NK-92 treated with Interleukin-12 subunit alpha and Interleukin-12 subunit beta, amount 100 ng/mL, for 24 hours (cell line): ENCODE results near the gene C3.
"Not testable (repeated sequence)": the region's sequence is repeated elsewhere in the genome, so short reads cannot be mapped to it uniquely, and the experiment has no call there.

ENCODE experiments used
- DNase-seq: peaks from one replicate; lab custom pipeline; 2025; lab: John Stamatoyannopoulos, UW

The C3 gene

DNA sequence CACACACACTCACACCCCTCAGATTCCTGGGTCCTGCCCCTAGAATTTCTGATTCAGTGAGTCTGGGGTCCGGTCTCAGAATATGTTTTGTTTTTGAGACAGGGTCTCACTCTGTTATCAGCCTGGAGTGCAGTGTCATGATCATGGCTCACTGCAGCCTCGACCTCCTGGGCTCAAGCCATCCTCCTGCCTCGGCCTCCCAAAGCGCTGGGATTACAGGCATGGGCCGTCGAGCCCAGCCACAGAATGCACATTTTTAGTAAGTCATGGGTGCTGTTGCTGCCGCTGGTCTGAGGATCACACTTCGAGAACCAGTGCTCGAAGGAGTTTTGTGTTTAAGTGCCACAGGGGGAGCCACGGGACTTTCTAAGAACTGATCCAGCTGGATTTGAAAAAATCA, 28.4 kb downstream of the C3 start:
- no peak for DNase-seq

- DNase-seq, result no peak
These were observed 29.1 kb downstream of the C3 start for GRCh38 chr19:6691342-6691741.

DNA sequence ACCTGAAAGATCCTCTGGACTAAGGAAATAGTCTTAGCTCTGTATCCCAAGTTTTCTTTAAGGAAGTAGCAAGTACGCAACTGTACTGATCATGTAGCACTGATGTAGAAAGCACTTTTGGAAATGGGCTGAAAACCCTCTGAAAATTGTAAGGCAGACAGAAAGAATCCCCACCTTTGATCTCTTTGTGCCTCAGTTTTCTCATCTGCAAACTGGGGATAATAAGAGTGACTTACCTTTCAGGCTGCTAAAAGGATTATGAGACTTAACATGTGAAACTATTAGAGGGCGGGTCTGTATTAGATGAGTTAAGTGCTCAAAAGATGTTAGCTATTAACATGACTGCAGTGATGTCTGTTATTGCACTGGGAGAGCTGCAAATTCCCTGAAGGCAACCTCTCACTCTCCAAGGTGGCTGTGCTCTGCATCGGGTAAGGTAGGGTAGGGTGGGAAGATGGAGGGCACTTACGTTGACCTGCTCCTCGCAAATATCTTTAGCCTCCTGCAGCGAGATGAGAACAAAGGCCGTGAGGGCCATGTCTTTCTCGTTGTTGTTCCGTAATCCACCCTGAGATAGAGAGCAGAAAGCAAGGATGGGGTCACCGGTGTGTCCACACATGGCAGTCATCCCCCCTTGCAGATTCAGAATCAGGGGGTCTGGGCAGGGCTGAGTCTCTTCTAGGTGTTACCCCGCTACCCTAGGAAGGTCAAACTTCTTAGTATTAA, 30.1 kb downstream of the C3 start:
- no peak for DNase-seq

DNA sequence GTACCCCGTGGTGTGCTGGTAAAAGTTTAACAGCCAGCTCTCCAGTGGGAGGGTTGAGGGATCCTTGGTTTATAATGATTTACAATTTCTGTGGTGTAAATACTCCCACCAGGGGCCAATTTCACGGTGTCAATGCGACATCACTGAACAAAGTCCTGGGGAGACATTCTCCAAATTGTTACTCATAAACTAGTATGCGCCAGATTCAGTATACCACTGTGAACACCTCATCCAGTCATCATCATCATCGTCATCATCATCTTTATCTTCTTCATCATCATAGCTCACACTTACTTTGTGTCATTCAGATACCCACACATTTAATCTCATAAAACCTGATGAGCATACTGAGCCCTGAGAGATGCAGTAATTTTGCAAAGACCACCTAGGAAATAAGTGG, 33.3 kb downstream of the C3 start:
- no peak for DNase-seq

GRCh38 chr19:6686628-6686975, 33.8 kb downstream of the C3 start:
- no peak for DNase-seq

GRCh38 chr19:6685962-6686627, 34.4 kb downstream of the C3 start:
- no peak for DNase-seq

DNA sequence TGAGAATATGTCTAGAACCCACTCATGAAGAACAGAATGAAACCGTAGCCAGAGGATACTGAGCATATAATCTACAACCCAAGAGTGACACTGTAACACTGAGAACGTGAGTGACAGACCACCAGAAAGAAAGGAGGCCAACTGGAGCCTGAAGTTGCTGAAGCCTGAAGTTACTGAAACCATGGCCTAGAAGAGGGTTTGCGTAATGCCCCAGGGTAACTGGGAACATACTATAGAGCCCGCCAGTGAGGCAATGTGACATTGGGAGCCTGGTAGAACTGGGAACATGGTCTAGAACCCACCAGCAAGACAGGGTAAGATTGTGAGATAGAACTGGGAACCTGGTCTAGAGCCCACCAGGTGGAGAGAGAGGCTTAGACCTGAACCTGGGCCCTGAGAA, 35.0 kb downstream of the C3 start:
- DNase-seq, result no peak

GRCh38 chr19:6683971-6684370, 36.5 kb downstream of the C3 start:
- DNase-seq, result no peak

- no peak for DNase-seq
These were observed 37.8 kb downstream of the C3 start for GRCh38 chr19:6682607-6683128.

GRCh38 chr19:6680141-6680540, 40.3 kb downstream of the C3 start:
- DNase-seq, result no peak

- no peak for DNase-seq
These were observed 41.3 kb downstream of the C3 start for GRCh38 chr19:6679139-6679538.

GRCh38 chr19:6678690-6679109, 41.8 kb downstream of the C3 start:
- peak; percentile 33 for DNase-seq

GRCh38 chr19:6677883-6678689, 42.4 kb downstream of the C3 start:
- DNase-seq, result no peak

DNA sequence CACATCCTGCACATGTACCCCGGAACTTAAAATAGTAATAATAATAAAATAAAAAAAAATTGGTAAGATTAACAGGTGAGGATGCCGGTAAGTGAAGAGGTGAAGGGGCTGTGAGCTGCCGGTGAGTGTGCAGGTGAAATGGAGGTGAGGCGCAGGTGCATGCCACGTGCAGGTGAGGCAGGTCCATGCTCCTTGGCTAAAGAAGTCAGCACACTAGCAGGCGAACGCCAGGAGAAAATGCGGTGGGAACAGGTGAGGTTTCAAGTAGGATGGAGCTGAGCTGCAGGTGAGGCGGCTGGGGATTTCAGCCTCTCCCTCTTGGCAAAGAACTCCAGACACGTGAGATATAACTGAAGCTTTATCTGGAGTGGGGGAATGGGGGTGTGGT, 43.0 kb downstream of the C3 start:
- DNase-seq, result no peak

GRCh38 chr19:6676288-6676687, 44.2 kb downstream of the C3 start:
- no peak for DNase-seq

GRCh38 chr19:6674868-6675305, 45.6 kb downstream of the C3 start:
- peak; percentile 91 for DNase-seq

DNA sequence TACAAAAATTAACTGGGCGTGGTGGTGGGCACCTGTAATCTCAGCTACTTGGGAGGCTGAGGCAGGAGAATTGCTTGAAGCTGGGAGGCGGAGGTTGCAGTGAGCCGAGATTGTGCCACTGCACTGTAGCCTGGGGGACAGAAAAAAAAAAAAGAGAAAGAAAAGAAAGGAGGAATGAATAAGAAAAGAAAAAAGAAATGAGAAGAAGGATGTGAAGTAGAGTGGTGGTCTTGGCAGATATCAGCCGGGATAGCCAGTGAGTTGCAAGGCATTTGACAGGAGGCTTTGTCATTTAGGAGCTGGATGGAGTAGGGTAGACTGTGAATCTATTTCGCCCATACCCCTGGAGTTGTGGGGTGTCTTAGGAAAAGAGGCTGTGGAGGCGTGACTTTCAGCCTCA, 46.0 kb downstream of the C3 start:
- DNase-seq, result not testable (repeated sequence)

DNA sequence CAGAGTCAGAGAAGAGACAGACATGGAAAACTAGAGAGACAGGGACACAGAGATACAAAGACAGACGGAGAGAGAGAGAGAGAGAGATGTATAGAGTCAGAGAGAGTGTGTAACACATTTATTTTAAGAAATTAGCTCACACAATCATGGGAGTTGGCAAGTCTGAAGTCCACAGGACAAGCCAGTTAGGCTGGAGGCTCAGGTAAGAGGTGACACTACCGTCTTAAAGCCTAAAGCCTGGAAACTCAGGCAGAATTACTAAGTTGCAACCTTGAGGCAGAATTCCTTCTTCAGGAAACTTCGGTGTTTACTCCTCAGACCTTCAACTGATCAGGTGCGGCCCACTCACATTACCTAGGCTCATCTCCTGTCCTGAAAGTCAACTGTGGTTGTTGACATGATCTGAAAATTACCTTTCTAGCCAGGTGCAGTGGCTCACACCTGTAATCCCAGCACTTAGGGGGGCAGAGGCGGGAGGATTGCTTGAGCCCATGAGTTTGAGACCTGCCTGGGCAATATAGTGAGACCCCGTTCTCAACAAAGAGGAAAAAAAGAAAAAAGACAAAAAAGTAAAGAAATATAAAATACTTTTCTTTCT, 47.7 kb downstream of the C3 start:
- no peak for DNase-seq

DNA sequence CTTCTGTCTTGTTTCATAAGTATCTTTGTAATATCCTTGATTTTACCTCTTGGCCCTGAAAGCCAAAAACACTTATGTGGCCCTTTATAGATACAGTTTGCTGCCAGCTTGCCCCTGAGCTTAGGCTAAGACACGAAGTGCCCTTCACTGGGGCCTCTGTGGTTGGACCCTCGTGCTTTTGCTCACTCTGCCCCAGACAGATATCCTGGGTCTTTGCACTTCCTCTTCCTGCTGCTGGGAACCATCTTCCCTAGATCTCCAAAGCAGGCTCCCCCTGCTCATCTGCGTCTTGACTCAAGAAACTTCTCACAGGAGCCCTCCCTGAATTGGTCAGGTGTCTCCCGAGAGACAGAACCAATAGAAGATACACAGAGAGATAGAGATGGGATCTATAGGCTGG, 48.5 kb downstream of the C3 start:
- DNase-seq, result no peak

DNA sequence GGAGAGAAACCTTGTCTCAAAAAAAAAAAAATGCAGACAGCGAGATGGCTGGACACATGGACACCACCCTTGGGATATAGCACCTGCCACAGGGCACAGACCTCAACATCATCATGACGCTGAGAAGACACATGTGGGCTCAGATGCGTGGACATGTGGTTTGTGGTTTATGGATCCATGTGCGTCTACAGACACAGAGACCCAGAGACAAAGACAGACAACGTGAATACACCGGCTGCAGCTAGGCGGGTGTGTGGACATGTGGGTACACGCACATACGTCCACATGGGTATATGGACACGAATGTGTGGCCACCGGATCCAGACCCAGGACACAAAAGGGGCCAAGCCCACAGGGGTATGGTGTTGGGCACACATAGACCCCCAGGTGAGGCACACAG, 51.8 kb downstream of the C3 start:
- no peak for DNase-seq

GRCh38 chr19:6667114-6667627, 53.3 kb downstream of the C3 start:
- DNase-seq, result no peak

- no peak for DNase-seq
These were observed 55.5 kb downstream of the C3 start for GRCh38 chr19:6664916-6665315.
